GM12891 (cell line): ENCODE results near the gene EYS.

Source experiments
- PAX5 ChIP-seq: IDR thresholded peaks from 2 replicates; pipeline ENCODE4 v1.6.1; 2011; ENCODE audit warnings: low read length, moderate library complexity, mild to moderate bottlenecking; ENCODE audit not compliant: insufficient read depth, severe bottlenecking
- POLR2A ChIP-seq: IDR thresholded peaks from 2 replicates; pipeline ENCODE4 v1.6.1; 2011; ENCODE audit warnings: low read depth, low read length, control low read depth

DNA sequence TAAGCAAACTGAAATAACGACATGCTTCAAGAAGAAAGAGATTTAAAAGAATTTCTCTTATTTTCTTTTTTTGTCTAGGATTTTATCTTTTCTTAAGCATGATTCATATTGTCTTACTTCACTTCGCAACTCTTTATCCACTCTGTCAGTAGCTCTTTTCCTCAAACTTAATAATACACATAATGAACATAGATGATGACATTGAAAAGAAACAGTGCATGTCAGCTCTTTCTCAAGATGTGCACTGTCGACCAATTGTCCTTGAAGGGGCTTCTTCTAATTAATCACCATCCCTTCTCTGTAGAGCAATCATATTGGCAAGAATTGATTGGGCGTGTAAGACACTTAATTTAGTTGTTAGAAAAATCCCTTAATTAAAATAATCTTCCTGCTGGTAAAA, 356.5 kb downstream of the EYS start:
- TF ChIP-seq POLR2A (no peak), PAX5 (no peak)
